Left ventricle myocardium inferior (tissue), 1 donor: ENCODE results near the gene RNF175. TPM values are rescaled to one million over a fixed set of nuclear protein-coding genes. Genes with fewer than 3 reads are reported as not detected.

Source experiments
- DNase-seq: peaks from one replicate; pipeline ENCODE4 v3.0.0-alpha.2; 2020
- H3K27ac ChIP-seq: fragments of 200-600 bp; replicated peaks from 2 replicates; pipeline ENCODE4 v1.8.0; 2021
- H3K27me3 ChIP-seq: fragments of 200-600 bp; 2 replicates; pipeline ENCODE4 v1.8.0; 2021; ENCODE audit warnings: low read depth
- H3K36me3 ChIP-seq: fragments of 200-600 bp; 2 replicates; pipeline ENCODE4 v1.8.0; 2021
- H3K4me1 ChIP-seq: fragments of 200-600 bp; 2 replicates; pipeline ENCODE4 v1.8.0; 2021
- H3K4me3 ChIP-seq: fragments of 200-600 bp; 2 replicates; pipeline ENCODE4 v1.8.0; 2021; ENCODE audit warnings: mild to moderate bottlenecking, moderate library complexity
- H3K9me3 ChIP-seq: fragments of 200-600 bp; replicated peaks from 2 replicates; pipeline ENCODE4 v1.8.0; 2021
- intact Hi-C: fragments of 100-400 bp; cut with micrococcal nuclease; formaldehyde crosslinking; loops from one replicate; pipeline ENCODE4 v1.11.0; 2022
- total RNA-seq: library from RNA; stranded (reverse); fragmentation: NEBNext Ultra II Directional; extraction: Animal tissue kit (Norgen Biotek cat#: 25700); gene quantifications from one replicate; pipeline ENCODE4 v1.2.1, GENCODE V29; 2021
- TF ChIP-seq, protein P1 (sequence below): fragments of 200-600 bp; IDR thresholded peaks from 2 replicates; pipeline ENCODE4 v1.8.0; 2021; ENCODE audit warnings: antibody characterized with exemption, mild to moderate bottlenecking, borderline replicate concordance
- donor health status: DM: no; HTN: yes; CAD: no; lungs with severe emphysema.

The RNF175 gene
- total RNA-seq, 1 donor from 2014 or later: 0.71 TPM

DNA sequence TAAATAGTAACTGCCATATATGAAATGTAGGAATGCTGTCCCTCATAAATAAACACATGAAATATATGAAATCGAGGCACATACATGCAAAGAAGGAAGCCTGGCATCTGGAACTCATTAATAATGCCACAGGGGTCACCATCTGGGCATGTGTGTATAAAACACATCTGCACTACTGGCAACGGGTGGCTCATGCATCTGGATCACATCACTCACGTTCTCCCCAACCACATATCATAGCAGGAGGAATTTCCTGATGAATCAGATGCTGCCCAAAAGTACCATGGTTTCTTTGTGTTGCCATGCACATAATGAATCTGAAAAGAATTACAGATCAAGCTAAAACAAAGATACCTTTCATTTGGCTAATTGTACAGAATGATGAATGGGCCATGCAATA is 28.6 kb downstream of the RNF175 start:
- no peak for DNase-seq
- H3K4me1 ChIP-seq: no peaks in the 10 kb centered on the region
- intact Hi-C loops: no loop called here
- no peak overlapping the region for H3K27ac ChIP-seq
- no peak overlapping the region for H3K4me3 ChIP-seq
- no peaks in the 10 kb centered on the region for H3K27me3 ChIP-seq
- no peaks in the 10 kb centered on the region for H3K9me3 ChIP-seq
- H3K36me3 ChIP-seq: no peaks in the 10 kb centered on the region
- TF ChIP-seq, protein P1, sequence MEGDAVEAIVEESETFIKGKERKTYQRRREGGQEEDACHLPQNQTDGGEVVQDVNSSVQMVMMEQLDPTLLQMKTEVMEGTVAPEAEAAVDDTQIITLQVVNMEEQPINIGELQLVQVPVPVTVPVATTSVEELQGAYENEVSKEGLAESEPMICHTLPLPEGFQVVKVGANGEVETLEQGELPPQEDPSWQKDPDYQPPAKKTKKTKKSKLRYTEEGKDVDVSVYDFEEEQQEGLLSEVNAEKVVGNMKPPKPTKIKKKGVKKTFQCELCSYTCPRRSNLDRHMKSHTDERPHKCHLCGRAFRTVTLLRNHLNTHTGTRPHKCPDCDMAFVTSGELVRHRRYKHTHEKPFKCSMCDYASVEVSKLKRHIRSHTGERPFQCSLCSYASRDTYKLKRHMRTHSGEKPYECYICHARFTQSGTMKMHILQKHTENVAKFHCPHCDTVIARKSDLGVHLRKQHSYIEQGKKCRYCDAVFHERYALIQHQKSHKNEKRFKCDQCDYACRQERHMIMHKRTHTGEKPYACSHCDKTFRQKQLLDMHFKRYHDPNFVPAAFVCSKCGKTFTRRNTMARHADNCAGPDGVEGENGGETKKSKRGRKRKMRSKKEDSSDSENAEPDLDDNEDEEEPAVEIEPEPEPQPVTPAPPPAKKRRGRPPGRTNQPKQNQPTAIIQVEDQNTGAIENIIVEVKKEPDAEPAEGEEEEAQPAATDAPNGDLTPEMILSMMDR: no peak

DNA sequence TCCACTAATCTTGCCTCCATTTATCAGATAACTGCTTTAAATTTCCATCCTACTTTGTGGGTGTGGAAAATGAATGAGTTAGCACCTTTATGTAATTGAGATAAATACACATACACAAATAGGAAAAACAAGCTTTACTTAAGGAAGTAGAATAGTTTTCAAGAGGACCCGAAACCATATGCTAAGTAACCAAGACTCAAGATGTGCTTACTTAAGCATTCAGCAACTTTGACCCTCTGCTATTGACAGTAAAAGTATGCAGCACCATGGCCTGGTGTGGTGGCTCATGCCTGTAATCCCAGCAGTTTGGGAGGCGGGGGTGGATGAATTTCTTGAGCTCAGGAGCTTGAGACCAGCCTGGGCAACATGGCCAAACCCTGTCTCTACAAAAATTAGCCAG is 29.9 kb downstream of the RNF175 start:
- Histone ChIP-seq H3K4me3 (no peak overlapping the region), H3K4me1 (no peaks in the 10 kb centered on the region), H3K27ac (no peak overlapping the region), H3K9me3 (no peaks in the 10 kb centered on the region), H3K36me3 (no peaks in the 10 kb centered on the region), H3K27me3 (no peaks in the 10 kb centered on the region)
- intact Hi-C loops: no loop called here
- TF ChIP-seq, protein P1: no peak
- no peak for DNase-seq

DNA sequence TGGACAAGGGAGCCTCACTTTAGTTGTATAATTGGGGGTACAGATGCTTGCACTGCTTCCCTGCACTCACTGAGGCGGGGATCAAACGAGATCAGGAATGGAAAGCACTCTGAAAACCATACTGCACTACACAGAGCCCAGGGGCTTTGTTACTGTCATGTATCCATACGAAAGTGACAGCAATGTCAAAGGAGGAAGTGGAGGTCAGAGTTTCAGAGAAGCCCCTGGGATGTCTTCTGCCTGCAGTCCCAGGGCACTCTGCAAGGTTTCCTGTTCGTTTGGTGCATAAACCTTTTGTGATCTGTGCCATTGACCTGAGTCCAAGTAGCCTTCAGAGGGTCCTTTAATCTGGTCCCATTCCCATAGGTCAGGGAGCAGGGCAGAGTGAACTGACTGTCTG is 31.2 kb downstream of the RNF175 start:
- H3K4me3 ChIP-seq: no peak overlapping the region
- no peak for DNase-seq
- no peaks in the 10 kb centered on the region for H3K4me1 ChIP-seq
- no peaks in the 10 kb centered on the region for H3K36me3 ChIP-seq
- H3K27me3 ChIP-seq: peaks cover 4% of the 10 kb centered on the region
- intact Hi-C loops: no loop called here
- no peaks in the 10 kb centered on the region for H3K9me3 ChIP-seq
- TF ChIP-seq, protein P1: no peak
- H3K27ac ChIP-seq: no peak overlapping the region

DNA sequence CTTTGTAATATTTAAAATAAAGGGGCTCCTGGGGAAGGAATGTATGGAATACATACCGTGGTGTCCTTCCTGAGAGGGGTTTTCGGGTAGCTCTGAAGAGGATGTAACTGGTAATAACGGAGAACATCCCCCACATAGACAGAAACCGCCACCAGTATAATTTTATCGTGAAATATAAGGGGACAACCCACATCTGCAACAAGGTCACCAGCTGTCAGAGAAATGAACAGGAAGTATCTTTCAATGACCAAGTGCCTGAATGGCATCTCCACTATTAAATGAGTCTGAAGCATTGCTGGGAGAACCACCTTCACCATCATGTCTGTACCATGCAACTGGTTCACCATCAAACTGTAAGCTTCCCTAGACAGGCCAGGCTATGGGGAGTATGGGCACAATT is 31.7 kb downstream of the RNF175 start:
- Histone ChIP-seq H3K4me1 (no peaks in the 10 kb centered on the region), H3K4me3 (no peak overlapping the region), H3K9me3 (no peaks in the 10 kb centered on the region), H3K36me3 (no peaks in the 10 kb centered on the region), H3K27ac (no peak overlapping the region), H3K27me3 (peaks cover 6% of the 10 kb centered on the region)
- TF ChIP-seq, protein P1: no peak
- no peak for DNase-seq
- intact Hi-C loops: no loop called here

DNA sequence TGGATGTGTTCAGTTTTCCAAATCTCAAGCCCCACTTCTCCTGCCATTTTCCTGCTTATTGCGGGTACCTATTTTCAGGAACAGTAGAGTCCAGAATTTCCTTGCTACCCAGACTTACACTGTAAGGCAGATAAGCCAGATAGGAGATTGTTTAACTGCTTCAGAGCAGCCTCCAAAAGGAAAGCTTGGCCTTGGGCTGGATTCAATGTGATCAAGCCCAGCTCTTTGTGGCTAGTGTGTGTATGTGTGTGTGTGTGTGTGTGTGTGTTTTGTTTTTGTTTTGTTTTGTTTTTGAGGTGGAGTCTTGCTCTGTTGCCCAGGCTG is 34.0 kb downstream of the RNF175 start:
- no peak for DNase-seq
- no peaks in the 10 kb centered on the region for H3K36me3 ChIP-seq
- no peaks in the 10 kb centered on the region for H3K9me3 ChIP-seq
- peaks cover 6% of the 10 kb centered on the region for H3K27me3 ChIP-seq
- intact Hi-C loops: no loop called here
- H3K4me1 ChIP-seq: no peaks in the 10 kb centered on the region
- H3K27ac ChIP-seq: no peak overlapping the region
- H3K4me3 ChIP-seq: no peak overlapping the region
- TF ChIP-seq, protein P1: no peak

DNA sequence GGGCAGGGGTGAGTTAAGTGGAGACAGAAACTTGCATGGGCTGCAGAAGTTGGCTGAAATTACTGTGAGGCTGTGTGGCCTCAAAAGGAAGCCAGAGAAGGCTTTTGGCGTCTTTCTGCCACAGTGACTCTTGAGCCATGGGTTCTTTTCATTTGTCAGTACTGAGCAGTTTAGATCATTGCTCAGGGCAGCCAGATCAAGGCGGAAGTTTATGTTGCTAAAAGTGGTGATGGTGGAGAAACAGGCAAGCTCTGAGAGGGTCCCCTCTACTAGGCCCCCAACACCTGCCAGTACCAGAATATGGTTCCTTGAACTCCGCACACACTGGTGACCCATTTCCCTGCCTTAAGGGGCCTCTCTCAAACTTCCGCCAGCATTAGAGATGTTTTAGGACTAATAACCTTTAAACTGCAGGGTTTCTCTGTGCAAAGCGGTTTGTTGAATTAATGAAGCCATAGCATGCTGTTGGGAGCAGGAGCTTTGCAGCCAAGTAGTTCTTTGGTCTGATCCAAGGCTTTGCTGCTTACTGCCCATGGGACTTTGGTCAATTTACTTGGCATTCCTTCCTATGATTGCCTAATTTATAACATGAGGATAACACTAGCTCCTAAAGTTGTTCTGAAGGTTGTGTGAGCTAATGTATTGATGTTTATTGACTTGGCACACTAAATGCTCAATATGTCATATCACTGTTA is 34.5 kb downstream of the RNF175 start:
- TF ChIP-seq, protein P1: no peak
- Histone ChIP-seq H3K27ac (no peak overlapping the region), H3K9me3 (no peaks in the 10 kb centered on the region), H3K4me1 (no peaks in the 10 kb centered on the region), H3K4me3 (no peak overlapping the region), H3K36me3 (no peaks in the 10 kb centered on the region), H3K27me3 (peaks cover 6% of the 10 kb centered on the region)
- intact Hi-C loops: no loop called here
- no peak for DNase-seq
